ENCODE results near the gene VTCN1.

VTCN1 gene

DNA sequence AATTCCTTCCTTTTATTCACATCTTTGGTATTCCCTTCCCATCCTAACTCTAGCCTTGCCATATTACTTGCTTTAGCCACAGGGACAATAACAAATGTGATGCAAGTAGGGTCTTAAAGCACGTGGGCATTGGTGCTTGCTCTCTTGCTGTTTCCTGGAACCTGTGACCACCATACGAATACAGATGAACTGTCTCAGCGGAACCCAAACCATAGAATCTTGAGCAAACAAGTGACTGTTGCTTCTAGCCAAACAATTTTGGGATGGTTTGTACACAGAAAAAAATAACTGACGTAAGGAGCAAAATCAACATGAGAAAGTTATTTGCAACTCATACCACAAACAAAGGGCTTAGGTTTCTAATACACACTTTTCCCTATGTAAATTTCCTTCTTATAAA is 15.2 kb upstream of the VTCN1 start:
- no peak overlapping the region for H3K4me3 ChIP-seq (replicated peaks; ENCODE audit: low read depth, low read length)
- TF ChIP-seq, protein P1, sequence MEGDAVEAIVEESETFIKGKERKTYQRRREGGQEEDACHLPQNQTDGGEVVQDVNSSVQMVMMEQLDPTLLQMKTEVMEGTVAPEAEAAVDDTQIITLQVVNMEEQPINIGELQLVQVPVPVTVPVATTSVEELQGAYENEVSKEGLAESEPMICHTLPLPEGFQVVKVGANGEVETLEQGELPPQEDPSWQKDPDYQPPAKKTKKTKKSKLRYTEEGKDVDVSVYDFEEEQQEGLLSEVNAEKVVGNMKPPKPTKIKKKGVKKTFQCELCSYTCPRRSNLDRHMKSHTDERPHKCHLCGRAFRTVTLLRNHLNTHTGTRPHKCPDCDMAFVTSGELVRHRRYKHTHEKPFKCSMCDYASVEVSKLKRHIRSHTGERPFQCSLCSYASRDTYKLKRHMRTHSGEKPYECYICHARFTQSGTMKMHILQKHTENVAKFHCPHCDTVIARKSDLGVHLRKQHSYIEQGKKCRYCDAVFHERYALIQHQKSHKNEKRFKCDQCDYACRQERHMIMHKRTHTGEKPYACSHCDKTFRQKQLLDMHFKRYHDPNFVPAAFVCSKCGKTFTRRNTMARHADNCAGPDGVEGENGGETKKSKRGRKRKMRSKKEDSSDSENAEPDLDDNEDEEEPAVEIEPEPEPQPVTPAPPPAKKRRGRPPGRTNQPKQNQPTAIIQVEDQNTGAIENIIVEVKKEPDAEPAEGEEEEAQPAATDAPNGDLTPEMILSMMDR (IDR thresholded peaks at IDR 0.05; ENCODE audit: insufficient read depth, low read length, poor library complexity, severe bottlenecking), result no peak
- DNase-seq (ENCODE audit: extremely low read depth, insufficient read length), result no peak
- H3K27me3 ChIP-seq (replicated peaks; ENCODE audit: control insufficient read depth, insufficient read depth, low read length), result no peaks in the 10 kb centered on the region
- no peaks in the 10 kb centered on the region for H3K36me3 ChIP-seq (ENCODE audit: control insufficient read depth, insufficient read depth, low read length)

DNA sequence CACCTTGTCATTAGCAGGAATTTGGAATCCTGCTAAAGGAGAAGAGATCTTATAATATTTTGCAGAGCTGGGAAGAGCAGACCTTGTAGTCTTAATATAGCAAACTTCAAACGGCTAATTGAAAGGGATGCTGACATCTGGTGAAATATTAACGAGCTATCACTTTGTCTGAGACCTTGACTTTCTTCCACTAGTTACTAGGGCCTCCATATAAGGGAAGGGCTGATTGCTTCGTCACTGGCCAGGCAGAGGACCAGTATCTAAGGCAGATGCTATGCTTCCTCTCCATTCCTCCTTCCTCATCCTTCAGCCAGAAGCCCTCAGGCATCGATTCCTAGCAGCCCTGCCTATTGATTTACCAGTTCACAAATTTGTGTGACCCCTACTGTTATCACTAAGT is 6.0 kb upstream of the VTCN1 start:
- no peak overlapping the region for H3K4me3 ChIP-seq (replicated peaks; ENCODE audit: low read depth, low read length)
- TF ChIP-seq, protein P1 (IDR thresholded peaks at IDR 0.05; ENCODE audit: insufficient read depth, low read length, poor library complexity, severe bottlenecking), result no peak
- H3K36me3 ChIP-seq (ENCODE audit: control insufficient read depth, insufficient read depth, low read length), result no peaks in the 10 kb centered on the region
- H3K27me3 ChIP-seq (replicated peaks; ENCODE audit: control insufficient read depth, insufficient read depth, low read length), result no peaks in the 10 kb centered on the region; the same call in 1 of the 2 replicates
- no peak for DNase-seq (ENCODE audit: extremely low read depth, insufficient read length)

DNA sequence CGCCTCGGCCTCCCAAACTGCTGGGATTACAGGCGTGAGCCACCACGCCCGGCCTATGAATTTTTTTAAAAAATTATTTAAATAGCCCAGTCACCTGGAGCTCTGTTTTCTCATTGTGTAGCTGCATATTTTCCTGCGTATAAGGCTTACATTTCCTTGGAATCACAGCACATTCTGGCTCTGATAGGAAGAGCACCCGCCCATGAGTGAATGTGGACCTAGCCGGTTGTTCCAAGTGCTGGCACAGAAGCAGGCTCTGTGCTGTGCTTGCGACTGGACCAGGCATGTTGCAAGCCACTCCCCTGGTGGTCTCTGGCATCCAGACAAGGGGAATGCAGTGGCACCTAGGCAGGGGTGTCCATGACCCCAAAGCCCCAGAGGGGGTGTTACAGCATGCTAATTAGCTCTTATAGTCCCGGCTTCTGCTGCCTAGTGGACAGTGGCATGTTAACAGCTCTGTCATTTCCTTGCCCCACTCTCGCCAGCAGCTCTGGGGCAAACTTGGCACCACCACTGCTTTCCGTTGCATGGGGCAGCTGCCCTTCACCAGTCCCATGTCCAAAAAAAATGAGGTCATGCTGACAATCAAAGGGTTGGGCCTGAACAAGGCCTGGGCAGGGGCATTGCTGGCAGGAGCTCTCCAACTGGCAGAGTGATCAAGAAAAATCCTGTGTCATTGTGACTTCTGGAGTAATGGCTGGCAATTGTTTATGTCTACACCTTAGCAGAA is 5.2 kb upstream of the VTCN1 start:
- H3K27me3 ChIP-seq (replicated peaks; ENCODE audit: control insufficient read depth, insufficient read depth, low read length), result no peaks in the 10 kb centered on the region; the same call in 1 of the 2 replicates
- no peak for DNase-seq (ENCODE audit: extremely low read depth, insufficient read length)
- H3K36me3 ChIP-seq (ENCODE audit: control insufficient read depth, insufficient read depth, low read length), result no peaks in the 10 kb centered on the region
- H3K4me3 ChIP-seq (replicated peaks; ENCODE audit: low read depth, low read length), result no peak overlapping the region
- TF ChIP-seq, protein P1 (IDR thresholded peaks at IDR 0.05; ENCODE audit: insufficient read depth, low read length, poor library complexity, severe bottlenecking), result no peak

DNA sequence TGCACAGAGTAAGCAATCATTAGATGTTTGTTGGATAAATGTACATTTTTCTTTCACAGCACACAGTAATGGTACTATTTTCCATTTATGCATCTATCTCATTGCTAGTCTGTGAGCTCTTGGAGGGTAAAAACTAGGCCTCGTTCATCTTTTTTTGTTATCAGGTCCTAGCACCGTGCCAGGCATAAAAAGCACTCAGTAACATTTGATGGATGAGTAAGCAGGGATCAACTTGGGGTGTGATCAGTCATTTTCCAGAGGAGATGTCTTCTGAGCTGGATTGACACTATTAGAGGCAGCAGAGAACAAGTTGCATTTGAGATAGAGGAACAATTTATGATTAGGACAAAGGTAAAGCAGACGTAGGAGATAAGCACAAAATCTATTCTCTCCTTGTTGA is 4.3 kb upstream of the VTCN1 start:
- H3K27me3 ChIP-seq (replicated peaks; ENCODE audit: control insufficient read depth, insufficient read depth, low read length), result no peaks in the 10 kb centered on the region; the same call in 1 of the 2 replicates
- no peaks in the 10 kb centered on the region for H3K36me3 ChIP-seq (ENCODE audit: control insufficient read depth, insufficient read depth, low read length)
- TF ChIP-seq, protein P1 (IDR thresholded peaks at IDR 0.05; ENCODE audit: insufficient read depth, low read length, poor library complexity, severe bottlenecking), result no peak
- no peak overlapping the region for H3K4me3 ChIP-seq (replicated peaks; ENCODE audit: low read depth, low read length)
- no peak for DNase-seq (ENCODE audit: extremely low read depth, insufficient read length)

DNA sequence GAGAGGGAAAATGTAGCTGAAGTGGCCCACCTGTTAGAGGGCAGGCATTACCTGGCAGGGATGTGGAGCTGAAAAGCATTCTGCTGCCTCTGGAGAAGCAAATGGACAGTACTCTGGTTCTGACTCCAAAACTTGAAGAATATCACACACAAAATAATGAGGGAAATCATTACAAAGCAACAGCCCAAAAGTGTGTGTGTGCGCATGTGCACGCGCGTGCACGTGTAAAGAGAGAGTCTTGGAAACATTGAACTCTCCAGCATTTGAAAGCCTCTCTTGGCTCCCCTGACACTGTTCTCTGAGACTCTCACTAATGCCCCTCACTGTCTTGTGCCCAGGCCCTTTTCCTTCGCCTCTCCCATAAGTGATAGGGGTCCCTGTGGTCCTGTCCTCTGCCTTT is 2.3 kb upstream of the VTCN1 start:
- Histone ChIP-seq H3K36me3 (ENCODE audit: control insufficient read depth, insufficient read depth, low read length) (no peaks in the 10 kb centered on the region), H3K4me3 (replicated peaks; ENCODE audit: low read depth, low read length) (no peak overlapping the region), H3K27me3 (replicated peaks; ENCODE audit: control insufficient read depth, insufficient read depth, low read length) (no peaks in the 10 kb centered on the region; the same call in 1 of the 2 replicates)
- DNase-seq (ENCODE audit: extremely low read depth, insufficient read length), result no peak
- TF ChIP-seq, protein P1 (IDR thresholded peaks at IDR 0.05; ENCODE audit: insufficient read depth, low read length, poor library complexity, severe bottlenecking), result no peak
